ENCODE measurements around the gene XPOT.

DNA sequence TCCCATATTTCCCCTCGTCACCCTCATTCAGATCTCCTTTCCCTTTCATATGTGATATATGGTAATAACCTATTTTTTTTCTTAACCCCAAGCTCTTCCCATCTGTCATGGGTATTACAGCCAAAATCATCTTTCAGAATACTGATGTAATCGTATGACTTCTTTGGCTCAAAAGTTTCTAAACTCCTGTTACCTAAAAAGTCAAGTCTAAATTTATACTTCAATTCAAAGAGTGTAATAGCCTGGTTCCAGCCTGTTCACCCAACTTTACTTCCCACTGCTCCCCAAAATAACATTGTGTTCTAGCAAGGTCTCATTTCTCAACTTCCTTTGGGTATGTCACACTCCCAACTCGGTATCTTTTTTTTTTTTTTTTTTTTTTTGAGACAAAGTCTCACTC is 96.2 kb downstream of the XPOT start:
- TF ChIP-seq, protein P1, sequence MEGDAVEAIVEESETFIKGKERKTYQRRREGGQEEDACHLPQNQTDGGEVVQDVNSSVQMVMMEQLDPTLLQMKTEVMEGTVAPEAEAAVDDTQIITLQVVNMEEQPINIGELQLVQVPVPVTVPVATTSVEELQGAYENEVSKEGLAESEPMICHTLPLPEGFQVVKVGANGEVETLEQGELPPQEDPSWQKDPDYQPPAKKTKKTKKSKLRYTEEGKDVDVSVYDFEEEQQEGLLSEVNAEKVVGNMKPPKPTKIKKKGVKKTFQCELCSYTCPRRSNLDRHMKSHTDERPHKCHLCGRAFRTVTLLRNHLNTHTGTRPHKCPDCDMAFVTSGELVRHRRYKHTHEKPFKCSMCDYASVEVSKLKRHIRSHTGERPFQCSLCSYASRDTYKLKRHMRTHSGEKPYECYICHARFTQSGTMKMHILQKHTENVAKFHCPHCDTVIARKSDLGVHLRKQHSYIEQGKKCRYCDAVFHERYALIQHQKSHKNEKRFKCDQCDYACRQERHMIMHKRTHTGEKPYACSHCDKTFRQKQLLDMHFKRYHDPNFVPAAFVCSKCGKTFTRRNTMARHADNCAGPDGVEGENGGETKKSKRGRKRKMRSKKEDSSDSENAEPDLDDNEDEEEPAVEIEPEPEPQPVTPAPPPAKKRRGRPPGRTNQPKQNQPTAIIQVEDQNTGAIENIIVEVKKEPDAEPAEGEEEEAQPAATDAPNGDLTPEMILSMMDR (IDR thresholded peaks at IDR 0.05; ENCODE audit: poor library complexity) = no peak
- TF ChIP-seq EZH2 (IDR thresholded peaks at IDR 0.05; ENCODE audit: borderline replicate concordance) (no peak), EZH2phosphoT487 (IDR thresholded peaks at IDR 0.05; ENCODE audit: low read depth, severe bottlenecking, unreplicated experiment) (no peak)
